ENCODE results near the gene SLC10A1. TPM values are rescaled to one million over a fixed set of nuclear protein-coding genes. Genes with fewer than 3 reads are reported as not detected.

The SLC10A1 gene
- total and polyA plus RNA-seq, 2 of the 8 experiments (the other 6 are each of a cell fraction or from before 2014, with no cell fraction given), result not detected

DNA sequence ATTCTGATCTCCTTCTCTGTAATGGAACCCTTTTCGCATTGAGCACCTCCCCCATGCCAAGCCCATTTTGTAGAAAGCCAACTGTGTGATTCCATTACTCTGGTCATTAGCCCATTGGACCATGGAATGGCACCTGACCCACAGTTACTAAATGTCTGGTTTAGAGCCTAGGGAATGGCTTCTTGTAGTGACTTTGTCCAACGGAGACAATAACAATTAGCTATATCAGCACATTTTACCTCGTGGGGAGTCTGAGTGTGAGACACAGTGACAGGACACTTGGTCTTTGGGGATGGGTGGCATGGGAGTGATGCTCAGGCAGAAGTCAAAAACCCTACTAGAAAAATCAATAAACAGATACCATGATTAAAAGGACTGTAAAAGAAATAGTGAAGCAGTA, 10.4 kb downstream of the SLC10A1 start:
- Histone ChIP-seq H4K20me1 (replicated peaks in 1 of 2; ENCODE audit: control insufficient read depth in 1 of 2, insufficient read depth in 2 of 2, low read length in 2 of 2) (peaks cover 0 to 1% of the 10 kb centered on the region in 2 experiments), H2BK5ac (ENCODE audit: low read depth, low read length) (no peak overlapping the region), H3K36me3 (ENCODE audit: control insufficient read depth in 2 of 4, insufficient read depth in 4 of 4, low read length in 3 of 4) (no peaks in the 10 kb centered on the region; a peak in 1 of 8 replicates), H2BK15ac (ENCODE audit: low read length) (no peak overlapping the region), H3K27ac (ENCODE audit: low read depth, low read length) (no peak overlapping the region), H4K91ac (replicated peaks; ENCODE audit: insufficient read length, low read length) (no peak overlapping the region), H2AFZ (ENCODE audit: low read length) (no peak overlapping the region), H2BK120ac (replicated peaks; ENCODE audit: low read depth, low read length) (no peak overlapping the region), H3K9me3 (ENCODE audit: insufficient read depth in 2 of 2, low read depth in 1 of 2, low read length in 1 of 2) (no peaks in the 10 kb centered on the region), H2BK20ac (ENCODE audit: low read length) (no peak overlapping the region), H3K4me2 (ENCODE audit: insufficient read depth in 1 of 2, low read depth in 2 of 2, low read length in 2 of 2) (no peak overlapping the region), H3K9ac (replicated peaks in 1 of 4; ENCODE audit: extremely low read depth in 1 of 4, low read depth in 3 of 4, low read length in 3 of 4) (no peak overlapping the region; a peak in 1 of 7 replicates), H2AK5ac (ENCODE audit: low read depth, low read length) (no peak overlapping the region), H3K27me3 (replicated peaks in 1 of 4; ENCODE audit: control insufficient read depth in 3 of 4, extremely low read depth in 1 of 4, insufficient read depth in 3 of 4, low read length in 3 of 4) (no peaks in the 10 kb centered on the region), H4K8ac (ENCODE audit: extremely low read depth, insufficient read depth, low read length) (no peak overlapping the region), H4K5ac (ENCODE audit: insufficient read length, low read depth, low read length) (no peak overlapping the region), H3K14ac (ENCODE audit: insufficient read length) (no peak overlapping the region), H3K23ac (ENCODE audit: insufficient read length) (no peak overlapping the region), H3K4ac (replicated peaks; ENCODE audit: insufficient read length, low read depth, low read length) (no peak overlapping the region), H3K79me1 (ENCODE audit: low read depth, low read length) (no peaks in the 10 kb centered on the region; the same call in 1 of the 2 replicates), H3K4me3 (ENCODE audit: extremely low read depth in 1 of 4, insufficient read depth in 2 of 4, low read depth in 3 of 4, low read length in 4 of 4) (no peak overlapping the region), H3K79me2 (ENCODE audit: control insufficient read depth in 1 of 2, insufficient read depth in 2 of 2, low read length in 2 of 2) (no peaks in the 10 kb centered on the region), H3K18ac (ENCODE audit: extremely low read depth, low read length) (no peak overlapping the region), H2BK12ac (ENCODE audit: low read depth, low read length) (no peak overlapping the region), H3K56ac (replicated peaks; ENCODE audit: insufficient read length, low read depth, low read length) (no peak overlapping the region), H3K4me1 (replicated peaks in 1 of 4; ENCODE audit: control insufficient read depth in 3 of 4, insufficient read depth in 4 of 4, low read length in 3 of 4) (no peaks in the 10 kb centered on the region), H3K23me2 (ENCODE audit: low read depth, low read length) (no peaks in the 10 kb centered on the region; the same call in 1 of the 2 replicates)
- ChIA-PET CTCF (ENCODE audit: partially characterized antibody) (interaction anchor here (0.8 to 1.3 kb wide), 2 partner anchors 15 to 241 kb away, joined by 4 read pairs; no protein-coding TSS in a partner anchor), POLR2A (ENCODE audit: partially characterized antibody) (interaction anchor here (1.1 to 2.1 kb wide), 4 partner anchors 11 to 20 kb away, joined by 3 to 9 read pairs (median 3); partner anchors contain the start of gene SRSF5)
- DNase-seq (ENCODE audit: low read depth in 1 of 2, low spot score in 2 of 2), result peak in 1 of 2 experiments; percentile 14
- no peak for TF ChIP-seq CEBPB (IDR thresholded peaks at IDR 0.05; ENCODE audit: low read depth, low read length)
- TF ChIP-seq KDM4A (IDR thresholded peaks at IDR 0.05; ENCODE audit: low read depth, low read length, severe bottlenecking), result no peak
- TF ChIP-seq SIN3A (conservative IDR thresholded peaks at IDR 0.05 in 1 of 2, IDR thresholded peaks at IDR 0.05 in 1 of 2; ENCODE audit: low read depth in 1 of 2, low read length in 2 of 2), result no peak
- no peak for TF ChIP-seq POLR2A (IDR thresholded peaks at IDR 0.05; ENCODE audit: control extremely low read depth in 1 of 2, low read depth in 2 of 2, low read length in 2 of 2)
- TF ChIP-seq MAFK (IDR thresholded peaks at IDR 0.05; ENCODE audit: low read depth, low read length), result 0 out of 2 replicates have a peak, but pooled peaks have one; percentile 19
- TF ChIP-seq EGR1 (IDR thresholded peaks at IDR 0.05; ENCODE audit: borderline replicate concordance, low read depth, low read length), result no peak
- no peak for FAIRE-seq
- 83% methylated on average over 3 of the region's 3 CpGs; no CpG with 5 or more reads in 1 of the 2 experiments for WGBS, 2 experiments (ENCODE audit: extremely low coverage in 1 of 2, insufficient coverage in 1 of 2, insufficient read length in 1 of 2, insufficient replicate concordance in 2 of 2, low coverage in 1 of 2, low lambda C conversion rate in 2 of 2, missing lambda C conversion rate in 1 of 2)

All from H1 (cell line).